Ovary (tissue), 9 donors: ENCODE measurements around the gene EPHA2. TPM values are rescaled to one million over a fixed set of nuclear protein-coding genes. Genes with fewer than 3 reads are reported as not detected.

Source experiments
- DNase-seq, 5 donors: peaks; one replicate each; pipeline ENCODE4 v3.0.0-alpha.2; 2019 to 2020
- H3K27ac ChIP-seq, 2 donors: fragments of 200-600 bp; one replicate each; pipeline versions ENCODE4 v1.5.1 to v1.8.0; 2019 to 2022
- H3K27me3 ChIP-seq: fragments of 200-600 bp; one replicate; pipeline ENCODE4 v1.8.0; 2022
- H3K36me3 ChIP-seq: fragments of 200-600 bp; sonication (generic); one replicate; pipeline ENCODE4 v1.5.1; 2019
- H3K4me1 ChIP-seq: one replicate; pipeline ENCODE4 v1.8.1; 2013; ENCODE audit warnings: mild to moderate bottlenecking, moderate library complexity; ENCODE audit not compliant: insufficient read depth
- H3K4me3 ChIP-seq: fragments of 200-600 bp; sonication (generic); one replicate; pipeline ENCODE4 v1.5.1; 2017
- H3K9me3 ChIP-seq, 2 donors: fragments of 200-600 bp in 1 of 2; sonication (generic) in 1 of 2; one replicate each; pipeline versions ENCODE4 v1.5.1 to v1.8.1; 2013 to 2019; ENCODE audit warnings: mild to moderate bottlenecking in 1 of 2, moderate library complexity in 1 of 2
- EP300 ChIP-seq: sonication (generic); formaldehyde crosslinking; IDR thresholded peaks from one replicate; pipeline ENCODE4 v1.6.1; 2017; ENCODE audit warnings: antibody characterized with exemption
- POLR2A ChIP-seq: fragments of 450-650 bp; IDR thresholded peaks from one replicate; pipeline ENCODE4 v1.6.1; 2017; ENCODE audit warnings: antibody characterized with exemption, mild to moderate bottlenecking, moderate library complexity
- WGBS, 3 donors: extraction: QIAGEN DNeasy Blood & Tissue Kit in 1 of 3; methylation state at CpG; one replicate each; pipeline versions ENCODE4 v1.1.5 to v1.1.7; 2013 to 2017; 5-methylcytosine and 5-hydroxymethylcytosine counted together
- intact Hi-C, 4 donors: fragments of 100-400 bp; cut with DNase I; formaldehyde crosslinking; loops; one replicate each; pipeline versions ENCODE4 v1.11.0 to v1.15.1; 2022 to 2023
- polyA plus RNA-seq, 2 donors: library from polyadenylated mRNA; stranded (reverse); fragments of 200-250 nt in 1 of 2; fragments of 350-450 nt in 1 of 2; fragmentation: Illumina TruSeq in 1 of 2; extraction: RNeasy Lipid Tissue Mini Kit (QIAGEN cat#74804) in 1 of 2; gene quantifications; one replicate each; pipeline ENCODE4 v1.2.3, GENCODE V29; 2013 to 2014
- total RNA-seq, 7 donors: library from RNA; depleted of rRNA in 2 of 7; stranded (reverse); fragments of >200 nt in 2 of 7; fragmentation: NEBNext Ultra II Directional in 3 of 7; extraction: Animal tissue kit (Norgen Biotek cat#: 25700) in 3 of 7; gene quantifications; one replicate each; pipeline versions ENCODE4 v1.1.0 to v1.2.4, GENCODE V29; 2016 to 2023
- TF ChIP-seq, protein P1 (sequence below), 3 donors: fragments of 450-650 bp in 2 of 3; fragments of 200-600 bp in 1 of 3; IDR thresholded peaks; one replicate each; pipeline versions ENCODE4 v1.5.1 to v1.8.0; 2016 to 2022; ENCODE audit warnings: antibody characterized with exemption in 3 of 3, mild to moderate bottlenecking in 1 of 3
- donor health status: DM: no; HTN: no; CAD: no; lungs with moderate emphysema.
- donor health status: DM: no; HTN: no; CAD: no.
- donor health status: Bipolar disorder and iron deficiency.
- donor health status: DM: yes; HTN: yes; CAD: no.
- donor health status: DM: no; HTN: no; CAD: no.
- donor health status: DM: yes; HTN: yes; CAD: no.

Gene EPHA2
- total and polyA plus RNA-seq, 9 donors: 3.8 to 40.7 (median 8.2) TPM

DNA sequence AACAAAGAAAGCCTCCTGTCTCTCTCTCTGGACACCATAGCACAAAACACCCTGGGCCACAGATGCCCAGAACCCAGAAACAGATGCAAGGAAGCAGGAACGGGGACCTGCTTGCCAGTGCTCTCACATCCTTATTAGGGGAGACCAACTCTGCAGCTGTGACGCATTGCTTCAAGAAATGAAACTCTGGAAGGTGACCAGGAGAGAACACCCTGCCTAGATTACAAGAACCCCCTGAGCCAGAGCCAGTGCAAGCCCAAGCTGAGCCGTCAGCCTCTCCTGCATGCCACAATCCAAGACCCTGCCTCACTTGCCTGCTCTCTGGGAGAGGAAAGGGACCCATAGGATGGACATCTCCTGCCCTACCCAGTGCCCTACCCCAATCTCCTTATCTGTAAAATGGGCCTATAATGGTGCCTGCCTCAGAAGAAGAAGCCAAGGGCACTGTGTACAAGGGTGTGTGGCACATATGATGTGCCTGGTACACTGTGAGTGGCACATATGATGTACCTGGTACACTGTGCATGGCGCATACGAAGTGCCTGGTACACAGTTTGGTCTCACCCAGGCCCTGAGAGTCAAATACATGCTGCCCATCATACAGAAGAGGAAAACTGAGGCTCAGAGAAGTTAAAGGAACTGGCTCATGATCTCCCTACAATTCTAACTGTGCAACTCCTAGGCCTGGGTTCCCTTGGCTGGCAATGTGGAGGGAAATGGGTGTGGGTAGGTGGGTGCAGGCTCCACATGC, 65.6 kb downstream of the EPHA2 start:
- TF ChIP-seq EP300 (no peak), POLR2A (no peak)
- TF ChIP-seq, protein P1, sequence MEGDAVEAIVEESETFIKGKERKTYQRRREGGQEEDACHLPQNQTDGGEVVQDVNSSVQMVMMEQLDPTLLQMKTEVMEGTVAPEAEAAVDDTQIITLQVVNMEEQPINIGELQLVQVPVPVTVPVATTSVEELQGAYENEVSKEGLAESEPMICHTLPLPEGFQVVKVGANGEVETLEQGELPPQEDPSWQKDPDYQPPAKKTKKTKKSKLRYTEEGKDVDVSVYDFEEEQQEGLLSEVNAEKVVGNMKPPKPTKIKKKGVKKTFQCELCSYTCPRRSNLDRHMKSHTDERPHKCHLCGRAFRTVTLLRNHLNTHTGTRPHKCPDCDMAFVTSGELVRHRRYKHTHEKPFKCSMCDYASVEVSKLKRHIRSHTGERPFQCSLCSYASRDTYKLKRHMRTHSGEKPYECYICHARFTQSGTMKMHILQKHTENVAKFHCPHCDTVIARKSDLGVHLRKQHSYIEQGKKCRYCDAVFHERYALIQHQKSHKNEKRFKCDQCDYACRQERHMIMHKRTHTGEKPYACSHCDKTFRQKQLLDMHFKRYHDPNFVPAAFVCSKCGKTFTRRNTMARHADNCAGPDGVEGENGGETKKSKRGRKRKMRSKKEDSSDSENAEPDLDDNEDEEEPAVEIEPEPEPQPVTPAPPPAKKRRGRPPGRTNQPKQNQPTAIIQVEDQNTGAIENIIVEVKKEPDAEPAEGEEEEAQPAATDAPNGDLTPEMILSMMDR (IDR thresholded peaks at IDR 0.05): no peak
- Histone ChIP-seq H3K27ac (no peak overlapping the region), H3K4me1 (no peaks in the 10 kb centered on the region), H3K9me3 (no peaks in the 10 kb centered on the region), H3K27me3 (no peaks in the 10 kb centered on the region), H3K36me3 (no peaks in the 10 kb centered on the region), H3K4me3 (no peak overlapping the region)
- intact Hi-C loops: no loop called here
- 79 to 81% (median 81%) methylated on average over 4 to 5 of the region's 5 CpGs for WGBS, 3 donors
- no peak for DNase-seq

DNA sequence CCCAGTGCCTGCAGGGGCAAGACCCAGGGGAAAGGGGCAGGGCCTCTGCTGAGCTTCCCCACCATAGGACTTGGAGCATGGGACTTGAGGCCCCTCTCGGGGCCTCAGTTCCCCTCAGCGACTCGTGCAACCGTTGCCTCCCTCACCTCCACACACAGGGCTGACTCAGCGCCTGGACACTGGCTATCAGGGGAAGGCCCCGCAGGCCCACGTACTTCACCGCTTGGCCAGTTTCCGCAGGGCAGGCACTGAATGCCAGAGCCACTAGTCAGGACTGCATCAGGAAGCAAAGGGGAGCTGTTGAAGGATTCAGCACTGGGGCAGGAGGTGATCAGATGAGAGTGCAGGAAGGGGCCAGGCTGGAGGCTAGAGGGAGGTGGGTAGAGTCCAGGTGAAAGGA, 66.9 kb downstream of the EPHA2 start:
- no peak overlapping the region for H3K4me3 ChIP-seq
- H3K9me3 ChIP-seq: no peaks in the 10 kb centered on the region
- no peaks in the 10 kb centered on the region for H3K36me3 ChIP-seq
- intact Hi-C loops: loop anchor here in 1 of 4 donors (10.0 kb wide), 1 partner anchor 56 kb away; no protein-coding TSS in a partner anchor
- H3K27ac ChIP-seq: no peak overlapping the region
- no peaks in the 10 kb centered on the region for H3K27me3 ChIP-seq
- no peaks in the 10 kb centered on the region for H3K4me1 ChIP-seq
- WGBS, 3 donors: 67 to 73% (median 69%) methylated on average over 9 of the region's 9 CpGs
- TF ChIP-seq EP300 (no peak), POLR2A (no peak)
- DNase-seq: peak in 1 of 5 donors; percentile 17

DNA sequence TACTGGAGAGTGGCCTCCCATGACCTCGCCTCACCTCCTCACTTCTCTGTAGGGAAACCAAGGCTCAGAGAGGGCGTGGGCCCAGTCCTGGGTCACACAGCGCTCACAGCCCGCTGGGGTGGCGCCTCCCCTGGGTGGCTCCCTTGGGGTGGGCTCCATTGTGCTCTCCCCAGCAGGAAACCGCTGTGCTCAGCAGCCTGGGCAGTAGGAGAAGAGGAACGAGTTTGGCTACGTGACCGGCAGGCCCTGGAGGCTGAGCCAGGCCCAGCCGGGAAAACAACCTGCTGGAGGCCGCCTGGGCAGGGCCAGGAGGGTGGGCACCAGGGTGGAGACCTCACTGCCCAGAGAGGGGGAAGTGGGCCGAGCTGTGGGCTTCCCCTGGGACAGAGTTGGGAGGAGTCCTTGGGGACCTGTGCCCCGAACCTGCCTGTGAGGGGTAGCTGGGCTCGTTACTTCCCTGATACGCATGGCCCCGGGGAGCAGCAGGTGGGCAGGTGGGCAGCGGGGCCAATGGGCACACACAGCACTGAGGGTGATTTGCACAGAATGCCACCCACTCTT, 67.4 kb downstream of the EPHA2 start:
- intact Hi-C loops: loop anchor here in 1 of 4 donors (10.0 kb wide), 1 partner anchor 56 kb away; no protein-coding TSS in a partner anchor
- 87 to 90% (median 89%) methylated on average over 16 to 17 of the region's 17 CpGs for WGBS, 3 donors
- H3K9me3 ChIP-seq: no peaks in the 10 kb centered on the region
- H3K4me1 ChIP-seq: no peaks in the 10 kb centered on the region
- no peak for DNase-seq
- H3K4me3 ChIP-seq: no peak overlapping the region
- no peaks in the 10 kb centered on the region for H3K27me3 ChIP-seq
- H3K36me3 ChIP-seq: no peaks in the 10 kb centered on the region
- H3K27ac ChIP-seq: no peak overlapping the region
- TF ChIP-seq, protein P1 (IDR thresholded peaks at IDR 0.05): no peak
- TF ChIP-seq POLR2A (no peak), EP300 (no peak)

DNA sequence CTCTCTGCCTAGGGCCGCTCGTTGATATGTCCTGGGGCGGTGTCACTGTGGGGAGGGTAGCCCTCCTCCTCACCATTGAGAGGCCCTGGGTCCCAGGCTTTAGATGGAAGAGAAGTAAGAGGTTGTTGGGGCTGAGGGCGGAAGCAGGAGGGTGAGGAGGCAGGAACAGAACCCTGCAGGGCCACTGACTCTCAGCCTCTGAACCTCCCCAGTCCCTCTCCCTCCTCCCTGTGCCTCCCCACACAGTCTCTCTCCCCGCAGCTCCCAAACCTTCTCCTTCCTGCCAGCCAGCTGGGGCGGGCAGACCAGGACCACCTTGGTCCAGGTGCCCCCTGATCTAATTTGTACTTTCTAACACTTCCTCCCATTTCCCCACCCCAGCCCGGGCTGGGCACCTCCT, 68.1 kb downstream of the EPHA2 start:
- Histone ChIP-seq H3K9me3 (no peaks in the 10 kb centered on the region), H3K4me1 (no peaks in the 10 kb centered on the region), H3K4me3 (no peak overlapping the region), H3K27me3 (no peaks in the 10 kb centered on the region), H3K36me3 (no peaks in the 10 kb centered on the region), H3K27ac (no peak overlapping the region)
- 71 to 76% (median 74%) methylated on average over 7 of the region's 7 CpGs for WGBS, 3 donors
- intact Hi-C loops: loop anchor here in 1 of 4 donors (10.0 kb wide), 1 partner anchor 57 kb away; no protein-coding TSS in a partner anchor
- TF ChIP-seq POLR2A (no peak), EP300 (no peak)
- TF ChIP-seq, protein P1 (IDR thresholded peaks at IDR 0.05): no peak
- DNase-seq: no peak

DNA sequence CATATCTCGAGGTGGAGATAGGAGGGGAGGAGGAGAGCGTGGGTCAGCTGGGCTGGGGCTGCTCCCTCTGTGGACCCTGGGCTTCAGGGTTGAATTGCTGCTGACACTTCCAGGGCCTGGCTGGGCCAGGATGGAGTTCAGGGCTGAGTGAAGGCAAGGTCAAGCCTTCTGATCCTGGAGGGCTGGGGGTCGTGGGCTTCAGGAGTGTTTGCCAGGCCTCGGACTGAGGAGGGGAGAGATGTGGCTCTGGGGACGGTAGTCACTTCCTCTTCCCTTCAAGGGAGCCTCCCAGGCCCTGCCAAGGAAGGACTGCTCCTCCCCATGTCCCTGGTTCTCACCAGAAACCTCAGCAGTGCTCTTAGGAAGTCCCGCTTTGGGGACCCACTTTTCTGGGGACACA, 70.3 kb downstream of the EPHA2 start:
- Histone ChIP-seq H3K27me3 (no peaks in the 10 kb centered on the region), H3K36me3 (no peaks in the 10 kb centered on the region), H3K9me3 (no peaks in the 10 kb centered on the region), H3K4me1 (no peaks in the 10 kb centered on the region), H3K4me3 (no peak overlapping the region), H3K27ac (no peak overlapping the region)
- intact Hi-C loops: loop anchor here in 1 of 4 donors (10.0 kb wide), 1 partner anchor 59 kb away; no protein-coding TSS in a partner anchor
- DNase-seq: no peak
- no peak for TF ChIP-seq POLR2A
- TF ChIP-seq EP300: no peak
- TF ChIP-seq, protein P1 (IDR thresholded peaks at IDR 0.05): no peak
- 71 to 78% (median 73%) methylated on average over 6 of the region's 6 CpGs for WGBS, 3 donors
